Measurements from ENCODE around the gene MICAL3. TPM values are rescaled to one million over a fixed set of nuclear protein-coding genes. Genes with fewer than 3 reads are reported as not detected.

The MICAL3 gene
- total and polyA plus RNA-seq, 2 of the 8 experiments (the other 6 are each of a cell fraction or from before 2014, with no cell fraction given), result 8.3 to 41.8 TPM

DNA sequence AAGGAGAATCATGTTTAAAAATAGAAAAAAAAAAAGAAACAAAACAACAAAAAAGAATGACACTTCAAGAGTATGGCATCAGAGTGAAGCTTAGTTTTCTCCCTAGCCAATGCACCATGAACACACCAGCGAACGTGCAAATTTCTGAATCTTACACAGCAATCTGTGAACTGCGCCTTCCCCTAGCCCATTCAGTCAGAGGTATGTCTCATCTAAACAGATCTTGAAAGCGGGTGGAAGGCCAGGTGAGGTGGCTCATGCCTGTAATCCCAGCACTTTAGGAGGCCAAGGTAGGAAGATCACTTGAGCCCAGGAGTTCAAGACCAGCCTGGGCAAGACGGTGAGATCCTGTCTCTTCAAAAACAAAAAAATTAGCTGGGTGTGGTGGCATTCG is 113.1 kb downstream of the MICAL3 start:
- Histone ChIP-seq H4K5ac (ENCODE audit: insufficient read length, low read depth, low read length) (no peak overlapping the region), H3K23ac (ENCODE audit: insufficient read length) (no peak overlapping the region), H2BK20ac (ENCODE audit: low read length) (no peak overlapping the region), H2BK120ac (replicated peaks; ENCODE audit: low read depth, low read length) (no peak overlapping the region), H3K79me2 (ENCODE audit: control insufficient read depth in 1 of 2, insufficient read depth in 2 of 2, low read length in 2 of 2) (peaks cover 0 to 33% of the 10 kb centered on the region in 2 experiments; a peak in 2 of 4 replicates), H3K23me2 (ENCODE audit: low read depth, low read length) (no peaks in the 10 kb centered on the region; the same call in 1 of the 2 replicates), H3K79me1 (ENCODE audit: low read depth, low read length) (peaks cover 9% of the 10 kb centered on the region; the same call in 1 of the 2 replicates), H2AK5ac (ENCODE audit: low read depth, low read length) (no peak overlapping the region), H3K9me3 (ENCODE audit: insufficient read depth in 2 of 2, low read depth in 1 of 2, low read length in 1 of 2) (no peaks in the 10 kb centered on the region), H3K4ac (replicated peaks; ENCODE audit: insufficient read length, low read depth, low read length) (no peak overlapping the region), H3K18ac (ENCODE audit: extremely low read depth, low read length) (no peak overlapping the region), H3K27me3 (replicated peaks in 1 of 4; ENCODE audit: control insufficient read depth in 3 of 4, extremely low read depth in 1 of 4, insufficient read depth in 3 of 4, low read length in 3 of 4) (no peaks in the 10 kb centered on the region), H3K4me1 (replicated peaks in 1 of 4; ENCODE audit: control insufficient read depth in 3 of 4, insufficient read depth in 4 of 4, low read length in 3 of 4) (peaks cover 0 to 9% (median 6%) of the 10 kb centered on the region in 4 experiments; a peak in 4 of 7 replicates), H4K91ac (replicated peaks; ENCODE audit: insufficient read length, low read length) (no peak overlapping the region), H3K4me3 (ENCODE audit: extremely low read depth in 1 of 4, insufficient read depth in 2 of 4, low read depth in 3 of 4, low read length in 4 of 4) (no peak overlapping the region), H4K20me1 (replicated peaks in 1 of 2; ENCODE audit: control insufficient read depth in 1 of 2, insufficient read depth in 2 of 2, low read length in 2 of 2) (peaks cover 0 to 24% of the 10 kb centered on the region in 2 experiments), H3K27ac (ENCODE audit: low read depth, low read length) (no peak overlapping the region), H3K14ac (ENCODE audit: insufficient read length) (no peak overlapping the region), H3K36me3 (ENCODE audit: control insufficient read depth in 2 of 4, insufficient read depth in 4 of 4, low read length in 3 of 4) (peaks cover 0 to 2% (median under 1%) of the 10 kb centered on the region in 4 experiments; a peak in 2 of 8 replicates), H3K56ac (replicated peaks; ENCODE audit: insufficient read length, low read depth, low read length) (no peak overlapping the region), H2BK5ac (ENCODE audit: low read depth, low read length) (no peak overlapping the region), H2BK12ac (ENCODE audit: low read depth, low read length) (no peak overlapping the region), H4K8ac (ENCODE audit: extremely low read depth, insufficient read depth, low read length) (no peak overlapping the region), H2AFZ (ENCODE audit: low read length) (no peak overlapping the region), H3K4me2 (ENCODE audit: insufficient read depth in 1 of 2, low read depth in 2 of 2, low read length in 2 of 2) (no peak overlapping the region), H3K9ac (replicated peaks in 1 of 4; ENCODE audit: extremely low read depth in 1 of 4, low read depth in 3 of 4, low read length in 3 of 4) (no peak overlapping the region), H2BK15ac (ENCODE audit: low read length) (no peak overlapping the region)
- no peak for TF ChIP-seq BACH1 (IDR thresholded peaks at IDR 0.05; ENCODE audit: low read length)
- TF ChIP-seq, protein P1, sequence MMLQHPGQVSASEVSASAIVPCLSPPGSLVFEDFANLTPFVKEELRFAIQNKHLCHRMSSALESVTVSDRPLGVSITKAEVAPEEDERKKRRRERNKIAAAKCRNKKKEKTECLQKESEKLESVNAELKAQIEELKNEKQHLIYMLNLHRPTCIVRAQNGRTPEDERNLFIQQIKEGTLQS (IDR thresholded peaks at IDR 0.05; ENCODE audit: insufficient read depth, low read depth, low read length), result no peak
- TF ChIP-seq JUND (IDR thresholded peaks at IDR 0.05; ENCODE audit: low read length), result no peak
- TF ChIP-seq CBX5 (IDR thresholded peaks at IDR 0.05; ENCODE audit: low read depth, low read length), result no peak
- TF ChIP-seq TCF12 (IDR thresholded peaks at IDR 0.05; ENCODE audit: low read depth, low read length), result no peak
- TF ChIP-seq SP4 (IDR thresholded peaks at IDR 0.05; ENCODE audit: low read length), result no peak
- no peak for TF ChIP-seq CEBPB (IDR thresholded peaks at IDR 0.05; ENCODE audit: low read depth, low read length)
- no peak for TF ChIP-seq ZNF274 (IDR thresholded peaks at IDR 0.05; ENCODE audit: borderline replicate concordance, extremely low read depth, low read length)
- TF ChIP-seq RAD21 (IDR thresholded peaks at IDR 0.05 in 1 of 2, conservative IDR thresholded peaks at IDR 0.05 in 1 of 2; ENCODE audit: low read depth in 2 of 2, low read length in 2 of 2), result no peak
- ChIA-PET CTCF (ENCODE audit: partially characterized antibody) (interaction anchor here (0.6 to 1.2 kb wide), 3 partner anchors 20 to 136 kb away, joined by 3 to 4 read pairs (median 3); no protein-coding TSS in a partner anchor), POLR2A (ENCODE audit: partially characterized antibody) (interaction anchor here (1.1 kb wide), 1 partner anchor 31 kb away, joined by 3 read pairs; no protein-coding TSS in a partner anchor)
- FAIRE-seq, result no peak
- WGBS, 2 experiments (ENCODE audit: extremely low coverage in 1 of 2, insufficient coverage in 1 of 2, insufficient read length in 1 of 2, insufficient replicate concordance in 2 of 2, low coverage in 1 of 2, low lambda C conversion rate in 2 of 2, missing lambda C conversion rate in 1 of 2), result 94% methylated on average over 6 of the region's 6 CpGs; no CpG with 5 or more reads in 1 of the 2 experiments
- no peak for DNase-seq (ENCODE audit: low read depth in 1 of 2, low spot score in 2 of 2)
